ENCODE measurements around the gene SASH1.
"Not testable (repeated sequence)": the region's sequence is repeated elsewhere in the genome, so short reads cannot be mapped to it uniquely, and the experiment has no call there.

The SASH1 gene

GRCh38 chr6:148370176-148370575 lies 27.5 kb downstream of the SASH1 start:
- no peak for ATAC-seq

DNA sequence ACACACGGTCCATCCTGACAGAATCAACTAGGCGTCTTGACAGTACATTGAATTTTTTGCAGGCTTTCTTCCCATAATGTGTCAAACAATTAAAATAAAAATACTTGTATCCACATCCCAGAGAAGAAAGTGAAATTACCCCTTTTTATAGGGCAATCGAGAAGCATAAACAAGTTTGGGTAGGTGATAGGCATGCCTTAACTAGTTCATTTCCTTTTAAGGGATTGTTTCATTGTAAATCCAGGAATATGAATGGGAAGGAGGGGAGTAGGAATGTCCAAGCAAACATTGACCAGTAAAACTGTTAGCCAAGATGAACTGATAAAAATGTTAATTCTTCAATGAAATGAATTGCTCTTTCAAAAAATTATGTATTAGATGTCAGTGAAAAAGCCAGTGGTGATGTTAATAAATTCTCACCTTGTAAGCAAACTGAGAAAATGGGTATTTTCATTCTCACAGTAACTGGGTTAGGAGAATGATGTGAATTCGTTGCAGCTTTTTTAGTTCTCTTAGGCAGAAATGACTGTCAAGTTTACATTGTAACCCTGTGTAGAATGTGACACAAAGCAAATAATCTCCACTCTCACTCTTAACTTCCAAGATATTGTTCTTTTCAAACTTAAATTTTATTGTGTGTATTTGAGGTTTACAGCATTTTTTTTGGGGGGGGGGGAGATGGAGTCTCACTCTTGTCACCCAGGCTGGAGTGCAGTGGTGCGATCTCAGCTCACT lies 31.6 kb downstream of the SASH1 start:
- no peak for ATAC-seq

- no peak for ATAC-seq
These were observed 32.8 kb downstream of the SASH1 start for GRCh38 chr6:148375401-148375800.

- no peak for ATAC-seq
These were observed 36.8 kb downstream of the SASH1 start for GRCh38 chr6:148379481-148379880.

GRCh38 chr6:148379966-148380713 lies 37.5 kb downstream of the SASH1 start:
- ATAC-seq = no peak

- not testable (repeated sequence) for ATAC-seq
These were observed 39.4 kb downstream of the SASH1 start for GRCh38 chr6:148382051-148382450.

DNA sequence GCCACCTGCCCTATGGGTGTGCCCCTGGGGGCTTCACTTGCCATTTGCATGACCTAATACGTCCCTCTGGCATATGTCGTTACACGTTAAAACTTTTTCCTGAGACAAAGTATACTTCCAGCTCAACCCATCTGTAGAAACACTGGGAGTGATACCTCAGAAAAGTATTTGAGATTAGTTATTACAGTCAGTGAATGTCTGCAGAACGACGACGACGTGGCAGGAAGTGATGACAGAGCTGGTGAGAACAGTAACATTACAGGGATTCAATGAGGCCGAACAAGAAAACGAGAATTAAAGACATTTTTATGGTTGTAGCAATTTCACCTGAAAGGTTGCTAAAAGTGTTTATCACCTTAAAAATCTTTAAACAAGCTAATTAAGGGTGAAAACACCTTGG lies 40.2 kb downstream of the SASH1 start:
- ATAC-seq = no peak

DNA sequence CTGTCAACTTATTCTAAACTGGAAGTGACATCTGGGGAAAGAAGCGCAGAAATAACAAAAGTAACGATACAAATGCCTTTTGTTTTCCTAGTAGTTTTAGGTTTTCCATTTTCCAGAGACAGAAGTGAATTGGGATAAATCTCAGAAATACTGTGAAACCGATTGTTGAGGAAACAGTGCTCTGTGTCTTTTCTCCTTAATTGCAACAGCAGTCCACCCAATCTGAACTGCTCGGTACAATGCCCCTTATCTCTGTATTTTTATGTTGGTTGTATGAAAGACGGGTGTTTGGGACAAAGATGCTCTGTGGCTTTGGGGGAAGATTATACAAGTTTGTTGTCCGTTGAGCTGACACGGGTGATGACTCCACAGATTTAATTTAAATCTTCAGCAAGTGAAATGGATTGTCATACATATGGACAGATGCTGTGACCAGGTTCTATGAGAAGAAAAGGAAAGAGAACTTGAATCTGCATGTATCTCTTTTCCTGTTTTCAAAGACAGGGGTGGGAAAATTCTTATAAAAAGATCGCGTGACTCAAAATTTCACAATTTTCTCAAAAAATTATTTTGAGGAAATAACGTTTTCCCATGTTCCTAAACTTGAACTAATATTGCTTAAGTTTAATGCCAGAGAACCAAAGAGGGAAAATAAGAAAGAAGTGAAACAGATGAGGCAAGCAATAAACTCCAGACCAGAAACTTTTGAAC lies 41.2 kb downstream of the SASH1 start:
- ATAC-seq = no peak

DNA sequence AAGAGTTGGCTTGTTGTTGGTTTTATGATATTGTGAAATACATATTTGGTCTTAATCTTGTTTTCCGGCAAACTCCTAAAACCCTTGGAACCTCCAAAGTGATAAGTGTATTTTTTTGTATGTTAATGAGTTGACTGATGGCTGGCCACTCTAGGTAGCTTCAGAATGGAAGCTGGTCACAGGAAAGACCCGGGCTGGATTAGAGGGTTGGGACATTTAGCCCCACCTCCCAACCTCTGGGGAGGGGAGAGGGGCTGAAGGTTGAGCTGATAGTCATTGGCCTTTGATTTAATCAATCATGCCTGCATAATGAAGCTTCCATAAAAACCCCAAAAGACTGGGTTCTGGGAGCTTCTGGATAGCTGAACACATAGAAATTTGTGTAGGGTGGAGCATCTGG lies 42.7 kb downstream of the SASH1 start:
- no peak for ATAC-seq

- ATAC-seq = no peak
These were observed 45.9 kb downstream of the SASH1 start for GRCh38 chr6:148388521-148388920.

GRCh38 chr6:148389086-148389485 lies 46.4 kb downstream of the SASH1 start:
- no peak for ATAC-seq

DNA sequence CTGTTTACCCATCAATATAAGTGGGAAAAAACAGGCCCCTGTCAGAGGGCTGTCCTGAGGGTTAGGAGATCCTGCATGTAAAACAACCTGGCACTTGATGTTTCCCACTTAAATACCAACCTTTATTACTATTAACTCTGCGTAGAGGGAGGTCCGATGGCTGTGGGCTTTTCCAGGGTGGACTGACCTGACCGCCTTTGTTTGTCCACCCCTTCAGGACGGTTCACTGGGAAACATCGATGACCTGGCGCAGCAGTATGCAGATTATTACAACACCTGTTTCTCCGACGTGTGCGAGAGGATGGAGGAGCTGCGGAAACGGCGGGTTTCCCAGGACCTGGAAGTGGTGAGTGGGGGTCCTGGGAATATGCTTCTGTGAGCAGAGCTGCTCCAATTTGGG lies 47.3 kb downstream of the SASH1 start:
- ATAC-seq = no peak

DNA sequence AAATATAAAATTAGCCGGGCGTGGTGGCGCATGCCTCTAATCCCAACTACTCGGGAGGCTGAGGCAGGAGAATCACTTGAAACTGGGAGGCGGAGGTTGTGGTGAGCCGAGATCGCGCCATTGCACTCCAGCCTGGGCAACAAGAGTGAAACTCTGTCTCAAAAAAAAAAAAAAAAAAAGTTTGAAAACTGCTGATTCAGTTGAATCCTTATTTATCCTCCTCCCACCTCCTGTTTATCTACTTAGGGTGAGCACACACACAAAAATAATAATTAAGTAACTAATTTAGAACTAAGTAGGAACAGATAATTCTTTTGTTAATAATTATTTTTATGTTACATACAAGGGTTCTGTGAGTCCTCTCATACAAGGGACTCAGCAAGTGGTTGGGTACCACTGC lies 49.5 kb downstream of the SASH1 start:
- not testable (repeated sequence) for ATAC-seq

- no peak for ATAC-seq
These were observed 50.0 kb downstream of the SASH1 start for GRCh38 chr6:148392671-148393070.

GRCh38 chr6:148395583-148396101 lies 53.0 kb downstream of the SASH1 start:
- no peak for ATAC-seq

DNA sequence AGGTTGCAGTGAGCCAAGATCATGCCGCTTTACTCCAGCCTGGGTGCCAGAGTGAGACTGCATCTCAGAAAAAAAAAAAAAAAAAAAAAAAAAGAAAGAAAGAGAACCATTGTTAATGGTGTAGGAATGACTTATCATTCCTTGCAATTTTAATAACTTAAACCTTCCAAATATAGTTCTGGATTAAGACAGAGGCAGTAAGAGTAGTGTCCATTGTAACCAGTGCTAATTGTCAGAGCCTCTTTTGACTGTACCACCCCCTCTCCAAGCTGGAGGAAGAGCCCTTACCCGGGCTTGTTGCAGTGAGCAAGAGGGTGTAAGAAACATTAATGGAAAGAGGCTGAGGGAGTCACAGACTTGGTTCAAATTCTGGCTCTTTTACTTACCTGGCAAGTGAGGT lies 53.8 kb downstream of the SASH1 start:
- no peak for ATAC-seq

DNA sequence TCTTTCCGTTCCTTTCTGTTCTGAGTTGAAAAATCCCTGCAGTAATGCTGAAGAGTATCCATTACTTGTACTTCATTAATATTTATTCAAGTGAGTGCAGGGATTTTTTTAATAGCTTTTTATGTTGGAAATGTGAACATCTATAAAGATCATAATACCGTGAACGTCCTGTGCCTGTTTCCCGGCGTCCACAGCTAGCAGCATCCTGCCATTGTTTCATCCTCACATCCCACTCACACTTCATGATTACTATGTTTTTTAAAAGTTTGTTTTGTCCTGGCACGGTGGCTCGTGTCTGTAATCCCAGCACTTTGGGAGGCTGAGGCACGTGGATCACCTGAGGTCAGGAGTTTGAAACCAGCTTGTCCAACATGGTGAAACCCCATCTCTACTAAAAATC lies 54.3 kb downstream of the SASH1 start:
- ATAC-seq = no peak

DNA sequence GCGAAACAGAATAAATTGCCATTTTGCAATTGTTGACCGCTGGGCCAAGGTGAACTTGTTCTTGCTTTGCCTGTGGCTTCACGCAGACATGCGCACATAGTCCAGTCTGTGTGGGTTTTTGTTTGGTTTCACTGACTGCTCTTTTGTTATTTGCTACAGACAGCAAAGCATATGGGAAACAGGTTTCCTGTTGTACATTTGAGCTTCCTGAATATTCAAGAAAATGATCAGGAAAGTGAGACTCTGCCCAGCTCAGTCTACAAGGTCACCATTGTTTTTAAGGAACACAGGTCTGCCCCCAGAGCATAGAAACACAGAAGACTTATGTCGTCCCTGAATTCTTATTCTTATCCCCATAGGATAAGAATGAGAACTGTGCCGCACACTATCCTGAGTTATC lies 55.6 kb downstream of the SASH1 start:
- ATAC-seq = no peak

GRCh38 chr6:148398678-148399077 lies 56.0 kb downstream of the SASH1 start:
- no peak for ATAC-seq

GRCh38 chr6:148401571-148401970 lies 58.9 kb downstream of the SASH1 start:
- ATAC-seq = no peak

GRCh38 chr6:148404456-148405054 lies 61.9 kb downstream of the SASH1 start:
- no peak for ATAC-seq

GRCh38 chr6:148405894-148406293 lies 63.3 kb downstream of the SASH1 start:
- no peak for ATAC-seq
